Testis (tissue), 3 donors: ENCODE data around the gene DLG5. TPM values are rescaled to one million over a fixed set of nuclear protein-coding genes. Genes with fewer than 3 reads are reported as not detected.

ENCODE experiments used
- DNase-seq: peaks from one replicate; pipeline ENCODE4 v3.0.0-alpha.2; 2019
- H3K27ac ChIP-seq, 2 donors: fragments of 200-600 bp; sonication (generic); one replicate each; pipeline ENCODE4 v1.5.1; 2019
- H3K27me3 ChIP-seq: fragments of 200-600 bp; sonication (generic); one replicate; pipeline ENCODE4 v1.5.1; 2019
- H3K36me3 ChIP-seq: fragments of 200-600 bp; sonication (generic); one replicate; pipeline ENCODE4 v1.5.1; 2017; ENCODE audit warnings: low read depth; ENCODE audit errors: missing control alignments
- H3K4me1 ChIP-seq: fragments of 200-600 bp; sonication (generic); one replicate; pipeline ENCODE4 v1.5.1; 2019
- H3K4me3 ChIP-seq, 2 donors: fragments of 200-600 bp; sonication (generic); one replicate each; pipeline ENCODE4 v1.5.1; 2017 to 2019
- H3K9me3 ChIP-seq: fragments of 200-600 bp; sonication (generic); one replicate; pipeline ENCODE4 v1.5.1; 2017
- POLR2A ChIP-seq: fragments of 450-650 bp; IDR thresholded peaks from one replicate; pipeline ENCODE4 v1.6.1; 2017; ENCODE audit warnings: antibody characterized with exemption, mild to moderate bottlenecking, moderate library complexity
- WGBS, 2 donors: methylation state at CpG; one replicate each; pipeline ENCODE4 v1.1.5; 2018; 5-methylcytosine and 5-hydroxymethylcytosine counted together
- intact Hi-C: fragments of 100-400 bp; cut with DNase I; formaldehyde crosslinking; loops from one replicate; pipeline ENCODE4 v1.15.1; 2023; ENCODE audit warnings: low total_unique reads
- polyA plus RNA-seq: library from polyadenylated mRNA; stranded (reverse); fragments of 350-450 nt; fragmentation: Illumina TruSeq; extraction: RNeasy Lipid Tissue Mini Kit (QIAGEN cat#74804); gene quantifications from one replicate; pipeline ENCODE4 v1.2.3, GENCODE V29; 2014; ENCODE audit warnings: low read depth, low replicate concordance; ENCODE audit not compliant: insufficient read depth
- total RNA-seq, 2 donors: library from RNA; depleted of rRNA; stranded (reverse); fragments of >200 nt; gene quantifications; one replicate each; pipeline ENCODE4 v1.2.3, GENCODE V29; 2016
- TF ChIP-seq, protein P1 (sequence below), 3 experiments: fragments of 450-650 bp in 2 of 3; fragments of 200-600 bp in 1 of 3; sonication (generic) in 1 of 3; IDR thresholded peaks; one replicate each; pipeline ENCODE4 v1.5.1; 2016 to 2019; ENCODE audit warnings: antibody characterized with exemption in 3 of 3, mild to moderate bottlenecking in 2 of 3, moderate library complexity in 1 of 3

Gene DLG5
- total and polyA plus RNA-seq, 3 donors from 2014 or later: 26.9 to 54.8 (median 50.1) TPM

- Histone ChIP-seq H3K9me3 (no peaks in the 10 kb centered on the region), H3K27me3 (no peaks in the 10 kb centered on the region), H3K36me3 (no peaks in the 10 kb centered on the region), H3K4me3 (no peak overlapping the region), H3K27ac (no peak overlapping the region), H3K4me1 (peaks cover 14% of the 10 kb centered on the region)
- WGBS, 2 donors: 74 to 80% methylated on average over 7 of the region's 7 CpGs
- TF ChIP-seq, protein P1, sequence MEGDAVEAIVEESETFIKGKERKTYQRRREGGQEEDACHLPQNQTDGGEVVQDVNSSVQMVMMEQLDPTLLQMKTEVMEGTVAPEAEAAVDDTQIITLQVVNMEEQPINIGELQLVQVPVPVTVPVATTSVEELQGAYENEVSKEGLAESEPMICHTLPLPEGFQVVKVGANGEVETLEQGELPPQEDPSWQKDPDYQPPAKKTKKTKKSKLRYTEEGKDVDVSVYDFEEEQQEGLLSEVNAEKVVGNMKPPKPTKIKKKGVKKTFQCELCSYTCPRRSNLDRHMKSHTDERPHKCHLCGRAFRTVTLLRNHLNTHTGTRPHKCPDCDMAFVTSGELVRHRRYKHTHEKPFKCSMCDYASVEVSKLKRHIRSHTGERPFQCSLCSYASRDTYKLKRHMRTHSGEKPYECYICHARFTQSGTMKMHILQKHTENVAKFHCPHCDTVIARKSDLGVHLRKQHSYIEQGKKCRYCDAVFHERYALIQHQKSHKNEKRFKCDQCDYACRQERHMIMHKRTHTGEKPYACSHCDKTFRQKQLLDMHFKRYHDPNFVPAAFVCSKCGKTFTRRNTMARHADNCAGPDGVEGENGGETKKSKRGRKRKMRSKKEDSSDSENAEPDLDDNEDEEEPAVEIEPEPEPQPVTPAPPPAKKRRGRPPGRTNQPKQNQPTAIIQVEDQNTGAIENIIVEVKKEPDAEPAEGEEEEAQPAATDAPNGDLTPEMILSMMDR (IDR thresholded peaks at IDR 0.05): no peak
- no peak for TF ChIP-seq POLR2A
- no peak for DNase-seq
- intact Hi-C loops: no loop called here
Measured at GRCh38 chr10:77791506-77791905, 135.0 kb downstream of the DLG5 start.

GRCh38 chr10:77789861-77790260 lies 136.7 kb downstream of the DLG5 start:
- Histone ChIP-seq H3K27ac (no peak overlapping the region), H3K4me3 (no peak overlapping the region), H3K36me3 (no peaks in the 10 kb centered on the region), H3K9me3 (no peaks in the 10 kb centered on the region), H3K27me3 (no peaks in the 10 kb centered on the region), H3K4me1 (peaks cover 14% of the 10 kb centered on the region)
- no peak for DNase-seq
- 91 to 97% methylated on average over 6 to 7 of the region's 7 CpGs for WGBS, 2 donors
- TF ChIP-seq, protein P1 (IDR thresholded peaks at IDR 0.05): no peak
- no peak for TF ChIP-seq POLR2A
- intact Hi-C loops: no loop called here

DNA sequence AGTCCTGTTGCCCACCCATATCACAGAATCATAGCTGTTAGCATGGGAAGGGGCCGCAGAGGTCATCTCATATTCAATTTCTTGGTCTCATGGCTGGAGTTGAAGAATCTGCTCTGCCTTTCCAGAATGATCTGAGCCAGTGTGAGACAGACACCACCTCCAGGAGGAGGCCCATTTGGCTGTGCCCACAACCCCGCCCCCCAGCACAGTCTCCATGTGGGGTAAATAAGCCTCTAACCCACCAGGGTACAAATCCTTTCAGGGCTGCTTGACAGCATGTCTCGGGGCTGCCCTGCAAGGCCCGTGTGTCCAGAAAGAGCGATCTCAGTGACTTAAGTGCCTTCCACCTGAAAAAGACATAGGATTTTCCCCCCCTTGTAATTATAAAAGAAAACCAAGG lies 137.5 kb downstream of the DLG5 start:
- Histone ChIP-seq H3K27ac (no peak overlapping the region), H3K36me3 (no peaks in the 10 kb centered on the region), H3K9me3 (no peaks in the 10 kb centered on the region), H3K4me1 (peaks cover 14% of the 10 kb centered on the region), H3K4me3 (no peak overlapping the region), H3K27me3 (no peaks in the 10 kb centered on the region)
- intact Hi-C loops: no loop called here
- 95 to 98% methylated on average over 5 of the region's 5 CpGs for WGBS, 2 donors
- TF ChIP-seq POLR2A: no peak
- TF ChIP-seq, protein P1 (IDR thresholded peaks at IDR 0.05): no peak
- no peak for DNase-seq

DNA sequence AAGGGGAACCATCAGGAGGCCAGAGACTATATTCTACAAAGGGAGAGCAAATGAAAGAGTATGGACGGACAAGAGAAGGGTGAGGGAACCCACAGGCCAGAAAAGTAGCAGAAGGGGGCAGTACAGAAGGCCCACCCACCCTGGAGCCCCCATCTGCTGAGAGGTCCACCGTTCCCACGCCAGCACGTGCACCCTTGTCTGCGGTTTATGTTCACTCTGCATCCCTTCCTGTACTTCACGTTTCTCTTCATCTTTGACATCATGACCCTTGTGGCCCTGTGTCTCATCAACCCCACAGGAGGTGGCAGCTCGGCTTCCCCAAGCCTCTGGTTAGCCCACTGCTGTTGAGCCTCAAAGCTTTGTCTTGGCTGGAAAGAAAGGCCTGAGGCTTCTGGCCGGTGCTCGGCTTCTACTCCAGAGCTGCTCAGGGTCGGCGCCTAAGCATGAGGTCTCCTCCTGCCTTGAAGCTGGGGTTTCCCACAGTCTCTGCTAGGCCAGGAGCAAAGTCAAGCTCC lies 138.0 kb downstream of the DLG5 start:
- no peak for DNase-seq
- no peak for TF ChIP-seq POLR2A
- TF ChIP-seq, protein P1 (IDR thresholded peaks at IDR 0.05): no peak
- Histone ChIP-seq H3K27ac (no peak overlapping the region), H3K9me3 (no peaks in the 10 kb centered on the region), H3K4me1 (peaks cover 14% of the 10 kb centered on the region), H3K36me3 (no peaks in the 10 kb centered on the region), H3K27me3 (no peaks in the 10 kb centered on the region), H3K4me3 (no peak overlapping the region)
- intact Hi-C loops: no loop called here
- 95% methylated on average over 11 of the region's 11 CpGs for WGBS, 2 donors

GRCh38 chr10:77787440-77787839 lies 139.1 kb downstream of the DLG5 start:
- no peak for TF ChIP-seq POLR2A
- TF ChIP-seq, protein P1 (IDR thresholded peaks at IDR 0.05): no peak
- 73 to 79% methylated on average over 12 of the region's 12 CpGs for WGBS, 2 donors
- intact Hi-C loops: no loop called here
- Histone ChIP-seq H3K27ac (no peak overlapping the region), H3K4me1 (peaks cover 14% of the 10 kb centered on the region), H3K27me3 (no peaks in the 10 kb centered on the region), H3K36me3 (no peaks in the 10 kb centered on the region), H3K4me3 (no peak overlapping the region), H3K9me3 (no peaks in the 10 kb centered on the region)
- no peak for DNase-seq
